Body of pancreas (tissue), 4 donors: ENCODE data around the gene PMIS2. TPM values are rescaled to one million over a fixed set of nuclear protein-coding genes. Genes with fewer than 3 reads are reported as not detected.

Experiments
- ATAC-seq: fragments of 150-250 bp; one replicate; pipeline ENCODE4 v1.9.1; 2016
- DNase-seq, 4 donors: peaks; one replicate each; pipeline ENCODE4 v3.0.0-alpha.2; 2019
- H3K27ac ChIP-seq, 4 donors: fragments of 200-600 bp; sonication (generic); 1 replicate in 3 of 4; 2 replicates in 1 of 4; pipeline versions ENCODE4 v1.5.1 to v1.6.1; 2016 to 2019; ENCODE audit warnings: mild to moderate bottlenecking in 1 of 4, mixed read lengths in 1 of 4, moderate library complexity in 1 of 4
- H3K27me3 ChIP-seq, 2 donors: fragments of 200-600 bp; sonication (generic); one replicate each; pipeline ENCODE4 v1.6.0; 2016; ENCODE audit warnings: mild to moderate bottlenecking in 1 of 2
- H3K36me3 ChIP-seq, 2 donors: fragments of 200-600 bp; sonication (generic); replicated peaks in 1 of 2; 2 replicates each; pipeline ENCODE4 v1.5.1; 2016; ENCODE audit warnings: low read depth in 2 of 2; ENCODE audit not compliant: insufficient read depth in 1 of 2
- H3K4me1 ChIP-seq: fragments of 200-600 bp; sonication (generic); one replicate; pipeline ENCODE4 v1.6.0; 2016
- H3K4me3 ChIP-seq, 2 donors: fragments of 200-600 bp; sonication (generic); 1 replicate in 1 of 2; 2 replicates in 1 of 2; pipeline ENCODE4 v1.5.1; 2016 to 2019
- H3K9me3 ChIP-seq, 3 donors: fragments of 200-600 bp; sonication (generic); 1 replicate in 2 of 3; 2 replicates in 1 of 3; pipeline ENCODE4 v1.5.1; 2016
- CTCF ChIP-seq, 7 experiments: fragments of 450-650 bp in 4 of 7; fragments of 200-600 bp in 3 of 7; sonication (generic) in 3 of 7; IDR thresholded peaks; one replicate each; pipeline ENCODE4 v1.5.1; 2016 to 2019; ENCODE audit warnings: antibody characterized with exemption in 7 of 7
- POLR2A ChIP-seq, 3 donors: fragments of 450-650 bp; IDR thresholded peaks; one replicate each; pipeline ENCODE4 v1.6.1; 2016; ENCODE audit warnings: antibody characterized with exemption in 3 of 3, mild to moderate bottlenecking in 2 of 3
- WGBS, 2 donors: methylation state at CpG; one replicate each; pipeline ENCODE4 v1.1.5; 2017; 5-methylcytosine and 5-hydroxymethylcytosine counted together
- intact Hi-C: fragments of 100-400 bp; cut with DNase I; formaldehyde crosslinking; loops from one replicate; pipeline ENCODE4 v1.15.1; 2023
- total RNA-seq, 2 donors: library from RNA; depleted of rRNA; stranded (reverse); fragments of >200 nt; gene quantifications; one replicate each; pipeline ENCODE4 v1.1.0, GENCODE V29; 2016

PMIS2 gene
- total RNA-seq, 2 donors from 2014 or later = not detected

- DNase-seq (no peak), ATAC-seq (no peak)
- Histone ChIP-seq H3K27ac (peak overlapping the region in 2 of 4 donors; percentile 10 to 42), H3K4me1 (peaks cover 68% of the 10 kb centered on the region), H3K36me3 (no peaks in the 10 kb centered on the region), H3K27me3 (no peaks in the 10 kb centered on the region), H3K9me3 (no peaks in the 10 kb centered on the region), H3K4me3 (no peak overlapping the region)
- intact Hi-C loops = no loop called here
- WGBS, 2 donors = 79 to 91% methylated on average over 6 of the region's 6 CpGs
- TF ChIP-seq POLR2A (IDR thresholded peaks at IDR 0.05) (no peak), CTCF (IDR thresholded peaks at IDR 0.05) (no peak)
These were observed 24.5 kb upstream of the PMIS2 start for GRCh38 chr19:35561436-35561835.

GRCh38 chr19:35562336-35562735 is 23.6 kb upstream of the PMIS2 start:
- H3K4me3 ChIP-seq = no peak overlapping the region
- no peak for ATAC-seq
- intact Hi-C loops = no loop called here
- no peak for DNase-seq
- TF ChIP-seq POLR2A (IDR thresholded peaks at IDR 0.05) (no peak), CTCF (IDR thresholded peaks at IDR 0.05) (no peak)
- H3K36me3 ChIP-seq = no peaks in the 10 kb centered on the region
- no peak overlapping the region for H3K27ac ChIP-seq
- no peaks in the 10 kb centered on the region for H3K9me3 ChIP-seq
- H3K27me3 ChIP-seq = no peaks in the 10 kb centered on the region
- whole genome bisulfite sequencing, 2 donors = 79 to 86% methylated on average over 8 to 17 of the region's 17 CpGs
- peaks cover 76% of the 10 kb centered on the region for H3K4me1 ChIP-seq

GRCh38 chr19:35562776-35563175 is 23.2 kb upstream of the PMIS2 start:
- no peaks in the 10 kb centered on the region for H3K27me3 ChIP-seq
- H3K4me1 ChIP-seq = peaks cover 76% of the 10 kb centered on the region
- H3K4me3 ChIP-seq = no peak overlapping the region
- 76 to 84% methylated on average over 2 of the region's 2 CpGs for WGBS, 2 donors
- H3K9me3 ChIP-seq = no peaks in the 10 kb centered on the region
- no peak overlapping the region for H3K27ac ChIP-seq
- intact Hi-C loops = no loop called here
- no peaks in the 10 kb centered on the region for H3K36me3 ChIP-seq
- no peak for DNase-seq
- TF ChIP-seq POLR2A (IDR thresholded peaks at IDR 0.05) (no peak), CTCF (IDR thresholded peaks at IDR 0.05) (no peak)
- no peak for ATAC-seq

GRCh38 chr19:35563207-35563829 is 22.7 kb upstream of the PMIS2 start, which contains the start of gene ATP4A:
Gene ATP4A (minus strand): TSS chr19:35563658. CDS start chr19:35563629, 29 bp downstream.
- Histone ChIP-seq H3K27me3 (no peaks in the 10 kb centered on the region), H3K36me3 (no peaks in the 10 kb centered on the region), H3K4me1 (peaks cover 76% of the 10 kb centered on the region), H3K9me3 (no peaks in the 10 kb centered on the region), H3K4me3 (no peak within 1 kb of the TSS), H3K27ac (peak within 1 kb of the TSS in 2 of 4 donors; percentile 72 to 77)
- DNase-seq (no peak), ATAC-seq (no peak)
- WGBS, 2 donors = 77 to 81% methylated on average over 11 to 14 of the region's 15 CpGs
- intact Hi-C loops = no loop called here
- no peak for TF ChIP-seq CTCF (IDR thresholded peaks at IDR 0.05)
